Measurements from ENCODE around the gene TRIM24.

DNA sequence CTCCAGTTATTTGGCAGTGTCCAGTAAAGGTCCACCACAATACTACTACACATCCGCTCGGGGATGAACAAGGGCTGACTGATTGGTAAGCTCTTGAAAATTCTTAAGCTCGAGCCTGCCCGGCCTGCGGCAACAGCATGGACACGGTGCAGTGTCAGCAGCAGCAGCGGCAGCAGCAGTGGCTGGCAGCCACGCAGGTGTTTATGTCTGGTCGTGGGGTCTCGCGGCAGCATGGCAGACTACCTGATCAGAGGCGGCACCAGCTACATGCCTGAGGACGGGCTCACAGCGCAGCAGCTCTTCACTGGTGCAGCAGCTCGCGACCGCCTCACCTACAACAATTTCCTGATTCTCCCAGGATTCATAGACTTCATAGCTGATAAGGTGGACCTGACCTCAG lies 19.6 kb upstream of the TRIM24 start:
- TF ChIP-seq, protein P1, sequence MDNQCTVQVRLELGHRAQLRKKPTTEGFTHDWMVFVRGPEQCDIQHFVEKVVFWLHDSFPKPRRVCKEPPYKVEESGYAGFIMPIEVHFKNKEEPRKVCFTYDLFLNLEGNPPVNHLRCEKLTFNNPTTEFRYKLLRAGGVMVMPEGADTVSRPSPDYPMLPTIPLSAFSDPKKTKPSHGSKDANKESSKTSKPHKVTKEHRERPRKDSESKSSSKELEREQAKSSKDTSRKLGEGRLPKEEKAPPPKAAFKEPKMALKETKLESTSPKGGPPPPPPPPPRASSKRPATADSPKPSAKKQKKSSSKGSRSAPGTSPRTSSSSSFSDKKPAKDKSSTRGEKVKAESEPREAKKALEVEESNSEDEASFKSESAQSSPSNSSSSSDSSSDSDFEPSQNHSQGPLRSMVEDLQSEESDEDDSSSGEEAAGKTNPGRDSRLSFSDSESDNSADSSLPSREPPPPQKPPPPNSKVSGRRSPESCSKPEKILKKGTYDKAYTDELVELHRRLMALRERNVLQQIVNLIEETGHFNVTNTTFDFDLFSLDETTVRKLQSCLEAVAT (IDR thresholded peaks at IDR 0.05): no peak
- TF ChIP-seq EP300 (IDR thresholded peaks at IDR 0.05; ENCODE audit: borderline replicate concordance in 1 of 2, control insufficient read depth in 1 of 2, low read depth in 2 of 2, low read length in 2 of 2): no peak
- TF ChIP-seq ZZZ3 (IDR thresholded peaks at IDR 0.05; ENCODE audit: control insufficient read depth, insufficient read length, low read depth): no peak

Data from GM12878 (cell line).